Fibroblast of skin of right quadriceps (primary cell): ENCODE results near the gene COASY.
A peak's percentile ranks its signal among the peaks of the same experiment; 100 is the strongest.
"Not testable (repeated sequence)": the region's sequence is repeated elsewhere in the genome, so short reads cannot be mapped to it uniquely, and the experiment has no call there.

Experiments used
- DNase-seq: peaks from one replicate; pipeline ENCODE4 v3.0.0-alpha.2; 2013

COASY gene

DNA sequence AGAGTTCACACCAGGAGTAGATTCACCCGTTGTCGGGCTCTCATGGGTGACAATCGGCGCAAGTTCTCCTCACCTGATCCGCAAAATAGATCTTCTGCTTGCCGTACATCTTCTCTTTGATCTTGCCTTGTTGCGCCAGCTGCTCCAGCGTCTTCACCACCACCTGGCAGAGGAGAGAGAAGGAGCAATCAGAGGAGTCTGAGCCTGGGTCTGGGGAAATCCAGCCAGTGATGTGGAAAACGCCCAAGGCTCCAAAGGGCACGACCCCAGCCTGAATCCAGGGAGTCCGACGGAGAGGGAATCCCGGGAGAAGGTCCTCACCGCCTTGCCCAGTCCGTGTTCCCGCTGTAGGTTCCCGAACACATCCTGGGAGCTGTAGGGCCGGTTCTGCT is 15.2 kb downstream of the COASY start:
- no peak for DNase-seq

GRCh38 chr17:42577532-42578281 is 15.8 kb downstream of the COASY start, which contains the start of gene PSMC3IP:
TSS of gene PSMC3IP (minus strand) at chr17:42577729. CDS start at chr17:42577686, 43 bp downstream.
- peak; percentile 91 for DNase-seq

GRCh38 chr17:42578282-42578869 is 16.4 kb downstream of the COASY start:
- DNase-seq, result peak; percentile 70

- no peak for DNase-seq
These were observed 18.0 kb downstream of the COASY start for GRCh38 chr17:42579794-42580551.

DNA sequence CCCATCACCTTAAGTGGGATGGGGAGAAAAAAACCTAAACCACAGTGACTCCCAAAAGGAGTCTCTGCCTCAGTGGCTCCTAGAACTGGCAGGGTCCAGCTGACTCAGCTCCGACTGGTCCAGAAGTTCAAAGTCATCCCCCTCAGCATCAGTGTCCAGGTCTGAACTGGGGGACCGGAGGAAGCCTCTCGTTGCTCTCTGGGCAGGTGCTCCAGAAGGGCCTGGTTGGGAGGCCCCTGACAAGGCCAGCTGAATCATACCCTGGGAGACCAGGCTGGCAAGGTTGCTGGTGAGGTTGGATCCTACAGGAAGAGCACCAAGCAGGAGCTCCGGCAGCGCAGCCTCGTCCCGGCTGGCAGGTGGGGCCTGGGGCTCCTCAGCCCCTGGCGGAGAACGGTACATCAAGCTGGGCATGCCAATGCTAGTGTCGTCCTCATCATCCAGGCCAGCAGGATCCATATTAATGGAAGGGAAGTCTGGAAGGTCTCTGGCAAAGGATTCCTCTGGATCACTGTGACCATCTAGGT is 19.9 kb downstream of the COASY start:
- DNase-seq, result no peak

DNA sequence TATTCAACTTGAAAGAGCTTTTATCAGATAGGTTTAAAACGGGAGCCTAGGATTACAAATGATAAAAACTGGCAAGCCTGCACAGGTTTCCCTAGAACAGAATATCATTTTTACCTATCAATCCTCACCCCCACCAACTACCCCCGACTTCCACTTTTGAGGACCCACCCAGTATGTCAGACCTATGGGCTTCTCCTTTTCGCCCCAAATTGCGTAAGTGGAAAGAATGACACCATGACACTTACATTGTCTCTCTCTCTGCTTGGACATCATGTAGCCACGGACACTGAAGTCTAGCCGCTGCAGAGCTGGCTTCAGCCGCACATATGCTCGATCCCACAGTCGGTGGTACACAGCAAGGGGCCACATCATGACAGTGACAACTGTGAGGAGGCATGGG is 22.9 kb downstream of the COASY start:
- DNase-seq, result no peak

- DNase-seq, result no peak
These were observed 23.4 kb downstream of the COASY start for GRCh38 chr17:42585353-42585752.

GRCh38 chr17:42586514-42587230 is 24.7 kb downstream of the COASY start:
- DNase-seq, result no peak

DNA sequence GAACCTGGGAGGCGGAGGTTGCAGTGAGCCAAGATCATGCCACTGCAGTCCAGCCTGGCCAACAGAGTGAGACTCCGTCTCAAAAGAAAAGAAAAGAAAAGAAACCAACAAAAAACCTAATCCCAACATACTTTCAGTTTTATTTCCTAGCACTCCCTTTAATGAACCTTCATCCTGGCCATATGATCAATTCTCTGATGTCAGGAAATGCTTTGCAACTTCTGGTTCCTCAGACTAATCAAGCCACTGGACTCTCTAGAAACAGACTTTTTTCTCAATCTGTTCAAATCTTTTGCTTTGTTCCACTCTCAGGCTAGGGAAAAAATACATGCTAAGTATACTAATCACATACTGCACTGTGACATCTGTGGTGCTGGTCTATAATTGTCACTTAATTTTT is 28.9 kb downstream of the COASY start:
- DNase-seq, result no peak

DNA sequence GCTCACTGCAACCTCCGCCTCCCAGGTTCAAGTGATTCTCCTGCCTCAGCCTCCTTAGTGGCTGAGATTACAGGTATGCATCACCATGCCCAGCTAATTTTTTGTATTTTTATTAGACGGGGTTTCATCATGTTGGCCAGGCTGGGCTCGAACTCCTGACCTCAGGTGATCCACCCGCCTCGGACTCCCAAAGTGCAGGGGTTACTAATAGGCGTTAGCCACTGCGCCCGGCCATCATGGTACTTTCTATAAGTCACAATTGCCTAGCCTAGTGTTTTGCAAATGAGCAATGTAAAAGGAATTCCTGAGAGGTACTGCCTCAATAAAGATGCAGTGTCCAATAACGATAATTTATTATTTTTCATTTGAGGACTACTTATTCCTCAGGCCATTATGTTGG is 29.5 kb downstream of the COASY start:
- DNase-seq, result no peak

GRCh38 chr17:42596386-42596785 is 34.4 kb downstream of the COASY start:
- no peak for DNase-seq

GRCh38 chr17:42598905-42599304 is 37.0 kb downstream of the COASY start:
- no peak for DNase-seq

GRCh38 chr17:42603318-42603717 is 41.4 kb downstream of the COASY start:
- no peak for DNase-seq

GRCh38 chr17:42607769-42608168 is 45.8 kb downstream of the COASY start:
- no peak for DNase-seq

DNA sequence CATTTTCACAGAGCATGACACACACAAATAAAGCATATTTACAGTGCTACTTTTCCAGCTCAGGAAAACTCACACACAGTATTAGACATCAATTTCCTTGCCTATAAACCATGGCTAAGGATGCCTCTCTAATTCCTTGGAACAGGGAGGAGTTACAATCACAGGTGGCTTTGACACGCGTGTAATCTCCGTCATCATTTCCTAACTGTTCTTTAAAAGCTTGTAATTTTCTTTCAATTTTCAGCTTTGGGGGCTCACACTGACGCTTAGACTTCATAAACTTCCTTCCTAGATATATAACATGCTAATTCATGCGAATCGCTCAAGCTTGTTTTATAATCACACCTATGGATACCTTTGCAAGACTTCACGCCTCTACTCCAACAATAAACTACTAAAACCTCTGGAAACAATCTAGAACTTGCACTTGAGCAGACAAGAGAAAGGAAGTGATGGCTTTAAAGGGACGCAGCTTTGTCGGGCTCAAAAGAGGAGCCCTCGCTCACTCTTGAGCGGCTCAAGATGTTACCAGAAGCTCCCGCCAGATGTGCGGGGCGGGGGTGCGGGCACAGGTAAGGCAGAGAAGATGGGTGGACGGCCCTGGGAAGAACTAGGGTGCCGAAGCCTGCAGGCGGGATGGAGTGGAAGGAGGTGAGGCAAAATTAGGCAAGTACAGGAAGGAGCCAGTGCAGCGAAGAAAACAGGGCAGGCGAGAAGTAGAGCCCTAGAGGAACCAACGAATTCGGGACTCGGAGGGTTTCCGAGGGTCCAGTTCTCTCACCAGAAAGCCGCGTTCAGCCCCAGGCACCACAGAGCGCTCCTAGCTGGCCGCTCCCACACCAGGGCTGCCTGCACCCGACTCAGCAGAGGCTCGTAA is 46.6 kb downstream of the COASY start:
- DNase-seq, result no peak

DNA sequence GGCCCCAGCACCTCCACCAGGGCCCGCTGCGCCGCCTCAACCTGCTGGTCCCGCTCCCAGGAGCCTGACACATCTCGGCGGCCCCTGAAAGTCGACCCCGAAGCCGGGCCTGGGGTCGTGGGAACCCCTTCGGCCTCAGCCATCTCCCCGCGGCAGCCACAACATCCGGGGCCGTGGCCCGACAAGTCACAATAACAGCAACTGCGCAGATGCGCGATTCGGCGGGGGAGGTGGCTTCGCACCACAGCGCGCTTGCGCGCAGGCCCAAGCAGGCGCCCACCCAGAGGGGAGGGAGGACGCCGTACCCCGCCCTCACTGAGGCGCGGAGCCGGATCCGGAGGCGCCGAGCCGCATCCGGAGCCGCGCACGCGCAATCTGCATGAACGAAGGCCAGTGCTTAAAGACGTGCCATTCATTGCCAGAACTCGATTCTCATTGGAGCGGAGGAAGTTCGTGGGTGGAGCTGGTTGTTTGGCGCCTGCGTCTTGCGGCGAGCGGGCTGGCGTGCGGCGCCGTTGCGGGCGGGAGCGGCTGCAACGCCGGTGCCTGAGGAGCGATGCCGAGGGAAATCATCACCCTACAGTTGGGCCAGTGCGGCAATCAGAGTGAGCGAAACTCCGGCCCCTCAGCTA is 47.4 kb downstream of the COASY start, which contains the start of the genes RETREG3 and TUBG1:
Gene RETREG3, minus strand, starts transcription at position 193 of the 632 bp plus-strand sequence. Its CDS starts 50 bp downstream, at position 143.
Gene TUBG1, plus strand, starts transcription at position 502 of the 632 bp plus-strand sequence. Its CDS starts 55 bp downstream, at position 557.
- DNase-seq, result peak; percentile 99

DNA sequence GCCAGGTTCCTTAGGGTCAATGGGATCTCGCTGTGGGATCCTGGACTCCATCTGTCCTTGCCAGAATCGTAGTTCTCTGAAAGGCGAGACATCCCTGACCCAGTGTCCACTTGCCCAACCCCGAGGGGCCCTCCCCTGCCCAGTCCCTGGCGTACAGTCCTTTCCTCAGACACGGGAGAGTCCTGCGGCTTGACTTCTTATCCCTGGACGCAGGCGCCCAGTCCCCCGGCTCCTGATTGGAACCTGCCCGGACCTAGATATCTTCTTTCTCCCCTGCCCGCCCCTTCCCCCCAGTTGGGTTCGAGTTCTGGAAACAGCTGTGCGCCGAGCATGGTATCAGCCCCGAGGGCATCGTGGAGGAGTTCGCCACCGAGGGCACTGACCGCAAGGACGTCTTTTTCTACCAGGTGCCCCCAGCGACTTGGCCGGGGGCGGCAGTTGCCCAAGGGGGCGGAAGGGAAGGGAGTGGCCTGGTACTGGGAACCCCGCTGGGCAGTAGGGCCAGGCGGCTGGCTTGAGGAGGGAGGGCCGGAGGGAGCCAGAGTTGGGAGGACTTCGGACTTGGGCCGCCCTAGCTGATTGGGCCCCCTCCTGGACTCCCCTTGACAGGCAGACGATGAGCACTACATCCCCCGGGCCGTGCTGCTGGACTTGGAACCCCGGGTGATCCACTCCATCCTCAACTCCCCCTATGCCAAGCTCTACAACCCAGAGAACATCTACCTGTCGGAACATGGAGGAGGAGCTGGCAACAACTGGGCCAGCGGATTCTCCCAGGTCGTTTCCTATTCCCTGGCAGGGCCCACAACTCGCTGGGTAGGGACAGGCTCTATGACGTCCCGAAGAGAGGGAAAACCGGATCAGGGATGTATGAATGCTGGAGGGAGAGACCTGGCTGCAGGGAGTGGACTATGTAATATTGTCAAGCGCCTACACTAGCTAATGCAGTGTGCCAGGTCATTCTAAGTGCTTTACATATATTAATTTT is 48.2 kb downstream of the COASY start:
- not testable (repeated sequence) for DNase-seq

GRCh38 chr17:42612013-42612412 is 50.1 kb downstream of the COASY start:
- no peak for DNase-seq

DNA sequence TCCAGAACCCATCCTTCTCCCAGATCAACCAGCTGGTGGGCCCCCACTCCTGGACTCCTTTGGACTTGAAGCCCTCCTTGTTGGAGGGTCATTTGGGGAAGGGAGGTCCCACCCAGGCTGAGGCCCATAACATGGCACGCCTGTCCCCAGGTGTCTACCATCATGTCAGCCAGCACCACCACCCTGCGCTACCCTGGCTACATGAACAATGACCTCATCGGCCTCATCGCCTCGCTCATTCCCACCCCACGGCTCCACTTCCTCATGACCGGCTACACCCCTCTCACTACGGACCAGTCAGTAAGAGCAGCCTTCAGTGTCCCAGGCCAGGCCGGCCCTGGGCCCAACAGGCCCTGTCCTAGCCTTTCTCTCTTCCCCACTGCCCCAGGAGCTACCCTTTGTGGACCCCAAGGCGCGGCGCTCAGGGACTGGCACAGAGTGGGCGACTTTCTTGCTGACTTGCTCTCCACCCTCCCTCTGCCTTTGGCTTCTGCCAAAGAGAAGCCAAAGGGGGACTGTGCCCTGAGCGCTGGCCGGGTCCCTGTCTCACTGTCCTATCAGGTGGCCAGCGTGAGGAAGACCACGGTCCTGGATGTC is 51.8 kb downstream of the COASY start:
- no peak for DNase-seq
